ENCODE results near the gene STIL.

- TF ChIP-seq EP300 (IDR thresholded peaks at IDR 0.05; ENCODE audit: low read depth) = no peak
- TF ChIP-seq CTCF (IDR thresholded peaks at IDR 0.05) = no peak
- TF ChIP-seq POLR2AphosphoS5 (IDR thresholded peaks at IDR 0.05) = no peak
- TF ChIP-seq POLR2A (IDR thresholded peaks at IDR 0.05) = no peak
These were observed 12.3 kb upstream of the STIL start for GRCh38 chr1:47326271-47326670.

Measured in transverse colon (tissue), 4 donors.